Lower leg skin (tissue), 4 donors: ENCODE data around the gene PTPRT. TPM values are rescaled to one million over a fixed set of nuclear protein-coding genes. Genes with fewer than 3 reads are reported as not detected.

ENCODE experiments used
- DNase-seq, 2 donors: peaks; one replicate each; pipeline ENCODE4 v3.0.0-alpha.2; 2019; ENCODE audit warnings: low spot score in 2 of 2
- H3K4me3 ChIP-seq: fragments of 200-600 bp; sonication (generic); 2 replicates; pipeline ENCODE4 v1.5.1; 2017; ENCODE audit warnings: mild to moderate bottlenecking, low read depth; ENCODE audit not compliant: poor library complexity, severe bottlenecking
- CTCF ChIP-seq, 3 donors: fragments of 450-650 bp; IDR thresholded peaks; one replicate each; pipeline ENCODE4 v1.5.1; 2016; ENCODE audit warnings: antibody characterized with exemption in 3 of 3, mild to moderate bottlenecking in 3 of 3, moderate library complexity in 2 of 3
- POLR2A ChIP-seq, 2 donors: fragments of 450-650 bp; IDR thresholded peaks; one replicate each; pipeline ENCODE4 v1.6.1; 2016 to 2017; ENCODE audit warnings: antibody characterized with exemption in 2 of 2, mild to moderate bottlenecking in 1 of 2, moderate library complexity in 1 of 2
- WGBS, 2 donors: methylation state at CpG; one replicate each; pipeline ENCODE4 v1.1.5; 2018; 5-methylcytosine and 5-hydroxymethylcytosine counted together
- intact Hi-C: fragments of 100-400 bp; cut with DNase I; formaldehyde crosslinking; loops from one replicate; pipeline ENCODE4 v1.15.0; 2023; ENCODE audit warnings: low total_unique reads
- total RNA-seq, 4 donors: library from RNA; depleted of rRNA; stranded (reverse); fragments of >200 nt; gene quantifications; one replicate each; pipeline ENCODE4 v1.1.0, GENCODE V29; 2016

Gene PTPRT
- total RNA-seq, 4 donors from 2014 or later, result 0.34 to 1.4 (median 0.95) TPM

DNA sequence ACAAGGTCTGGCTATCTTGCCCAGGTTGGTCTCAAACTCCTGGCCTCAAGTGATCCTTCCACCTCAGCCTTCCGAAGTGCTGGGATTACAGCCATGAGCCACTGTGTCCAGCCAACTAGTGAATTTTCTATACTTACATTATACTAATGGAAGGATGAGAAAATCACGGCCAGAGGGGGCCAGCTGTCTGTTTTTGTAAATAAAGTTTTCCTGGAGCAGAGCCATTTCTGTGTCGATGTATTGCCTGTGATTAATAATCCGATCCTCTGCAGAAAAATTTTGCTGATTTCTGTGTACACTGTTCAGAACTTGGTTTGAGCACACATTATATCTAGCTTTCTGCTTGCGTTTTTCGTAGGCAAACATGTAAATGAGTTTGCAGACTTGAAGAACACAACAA is 28.8 kb downstream of the PTPRT start:
- no peak for TF ChIP-seq CTCF (IDR thresholded peaks at IDR 0.05)
- no peak for TF ChIP-seq POLR2A (IDR thresholded peaks at IDR 0.05)
- no peak overlapping the region for H3K4me3 ChIP-seq
- 58 to 62% methylated on average over 6 of the region's 6 CpGs for WGBS, 2 donors
- intact Hi-C loops, result no loop called here
- DNase-seq, result no peak

GRCh38 chr20:43159994-43160393 is 29.7 kb downstream of the PTPRT start:
- no peak for DNase-seq
- 77 to 86% methylated on average over 9 of the region's 9 CpGs for WGBS, 2 donors
- intact Hi-C loops, result no loop called here
- TF ChIP-seq CTCF (IDR thresholded peaks at IDR 0.05) (no peak), POLR2A (IDR thresholded peaks at IDR 0.05) (no peak)
- H3K4me3 ChIP-seq, result no peak overlapping the region

DNA sequence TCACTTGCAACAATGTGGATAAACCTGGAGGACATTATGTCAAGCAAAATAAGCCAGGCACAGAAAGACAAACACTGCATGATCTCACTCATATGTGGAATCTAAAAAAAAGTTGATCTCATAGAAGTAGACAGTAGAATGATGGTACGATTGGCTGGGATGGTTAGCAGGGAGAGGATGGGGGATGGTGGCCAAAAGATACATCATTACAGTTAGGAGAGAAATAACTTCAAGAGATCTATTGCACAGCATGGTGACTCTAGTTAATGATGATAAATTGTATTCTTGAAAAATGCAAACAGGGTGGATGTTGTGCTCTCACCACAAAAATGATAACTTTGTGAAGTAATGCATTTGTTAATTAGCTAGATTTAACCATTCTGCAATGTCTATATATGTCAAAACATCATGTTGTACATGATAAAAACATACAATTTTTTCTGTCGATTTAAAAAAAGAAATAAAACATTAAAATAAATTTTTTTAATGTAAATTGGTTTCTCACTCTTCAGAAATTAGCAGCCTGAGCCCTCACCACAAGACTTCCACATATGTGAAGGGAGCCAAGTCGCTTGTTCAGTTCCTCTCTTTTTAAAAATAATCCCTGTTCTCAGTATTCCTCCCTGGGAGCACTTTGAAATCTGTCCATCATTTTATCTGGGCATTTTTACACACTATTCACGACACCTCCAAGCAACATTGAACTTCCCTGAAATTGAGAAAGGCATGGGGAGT is 34.2 kb downstream of the PTPRT start:
- DNase-seq, result no peak
- intact Hi-C loops, result no loop called here
- 59 to 69% methylated on average over 4 of the region's 4 CpGs for WGBS, 2 donors
- no peak overlapping the region for H3K4me3 ChIP-seq
- TF ChIP-seq POLR2A (IDR thresholded peaks at IDR 0.05) (no peak), CTCF (IDR thresholded peaks at IDR 0.05) (no peak)

DNA sequence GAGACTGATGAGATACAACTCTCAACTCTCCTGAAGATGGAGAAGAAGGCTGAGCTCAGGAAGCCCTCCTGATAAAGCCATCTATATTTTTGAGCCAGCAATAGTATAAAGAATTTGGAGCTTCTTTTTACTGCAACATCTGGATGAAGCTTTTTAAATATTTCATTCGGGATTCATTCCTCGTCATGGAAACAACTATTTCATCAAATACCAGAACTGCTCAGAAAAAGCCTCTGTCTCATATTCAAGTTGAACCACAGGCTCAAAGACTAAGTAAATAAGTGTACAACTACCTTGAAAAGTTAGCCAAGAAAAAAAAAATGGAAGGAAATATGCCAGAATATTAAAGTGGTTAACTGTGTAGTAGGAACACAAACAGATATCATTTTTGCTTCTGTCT is 37.8 kb downstream of the PTPRT start:
- no peak overlapping the region for H3K4me3 ChIP-seq
- intact Hi-C loops, result no loop called here
- TF ChIP-seq CTCF (IDR thresholded peaks at IDR 0.05), result no peak
- TF ChIP-seq POLR2A (IDR thresholded peaks at IDR 0.05), result no peak
- WGBS, 2 donors, result 59 to 63% methylated on average over 2 of the region's 2 CpGs
- no peak for DNase-seq

DNA sequence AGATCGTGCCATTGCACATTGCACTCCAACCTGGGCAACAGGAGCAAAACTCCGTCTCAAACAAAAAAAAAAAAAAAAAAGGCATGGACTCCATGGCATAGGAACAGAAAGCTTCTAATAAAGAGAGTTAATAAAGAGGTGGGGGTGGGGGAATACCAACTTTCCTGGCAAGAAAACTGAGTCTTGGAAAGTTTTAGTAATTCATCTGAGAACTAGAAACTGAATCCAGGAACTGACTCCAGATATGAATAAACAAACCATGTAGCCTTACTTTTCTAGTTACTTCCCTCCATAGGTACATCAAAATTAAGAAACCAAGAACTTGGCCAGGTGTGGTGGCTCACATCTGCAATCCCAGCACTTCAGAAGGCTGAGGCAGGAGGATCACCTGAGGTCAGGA is 38.5 kb downstream of the PTPRT start:
- no peak for DNase-seq
- TF ChIP-seq CTCF (IDR thresholded peaks at IDR 0.05), result no peak
- intact Hi-C loops, result no loop called here
- no peak overlapping the region for H3K4me3 ChIP-seq
- 42 to 72% methylated on average over 2 of the region's 2 CpGs for WGBS, 2 donors

DNA sequence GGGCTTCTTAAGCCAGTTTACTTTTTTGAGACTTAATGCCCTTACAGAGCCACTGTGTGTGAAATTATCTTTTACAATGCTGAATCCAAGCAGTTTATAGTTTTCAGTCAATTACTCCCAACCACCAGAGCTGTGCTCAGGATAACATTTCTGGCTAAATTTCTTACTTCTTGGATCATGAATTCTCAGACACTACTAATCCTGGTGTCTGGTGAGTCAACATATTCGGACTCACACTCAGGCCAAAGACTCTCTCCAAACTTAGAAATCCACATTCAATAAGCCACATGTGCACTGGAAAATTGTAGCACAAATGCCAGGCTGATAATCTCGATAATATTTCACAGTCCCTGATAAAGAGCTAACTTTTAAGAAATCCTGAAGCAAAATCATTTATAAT is 49.0 kb downstream of the PTPRT start:
- TF ChIP-seq POLR2A (IDR thresholded peaks at IDR 0.05), result no peak
- TF ChIP-seq CTCF (IDR thresholded peaks at IDR 0.05), result no peak
- H3K4me3 ChIP-seq, result no peak overlapping the region
- 55 to 66% methylated on average over 2 of the region's 2 CpGs for WGBS, 2 donors
- intact Hi-C loops, result no loop called here
- DNase-seq, result no peak
